OCI-LY1 (cell line): ENCODE results near the gene GRPR.

Experiments
- H2AFZ ChIP-seq: fragments of 200-600 bp; sonication (generic), shearing (Covaris generic); 2 replicates; pipeline ENCODE4 v1.6.0; 2014; ENCODE audit warnings: antibody characterized with exemption, mild to moderate bottlenecking, low read length
- H3F3A ChIP-seq: fragments of 200-600 bp; sonication (generic), shearing (Covaris generic); 2 replicates; pipeline ENCODE4 v1.6.0; 2014; ENCODE audit warnings: mild to moderate bottlenecking, antibody characterized with exemption, low read length, moderate library complexity; ENCODE audit not compliant: insufficient read depth
- H3K27ac ChIP-seq: fragments of 200-600 bp; sonication (generic); 2 replicates; pipeline ENCODE4 v1.5.1; 2014; ENCODE audit warnings: low read length, mixed run types, mild to moderate bottlenecking, low read depth; ENCODE audit not compliant: poor library complexity, severe bottlenecking
- H3K27me3 ChIP-seq: fragments of 200-600 bp; sonication (generic); 2 replicates; pipeline ENCODE4 v1.6.0; 2014; ENCODE audit warnings: antibody characterized with exemption, mild to moderate bottlenecking, low read length, moderate library complexity; ENCODE audit not compliant: insufficient read depth
- H3K36me3 ChIP-seq: fragments of 200-600 bp; sonication (generic); 2 replicates; pipeline ENCODE4 v1.6.1; 2014; ENCODE audit warnings: mild to moderate bottlenecking, antibody characterized with exemption, low read length, moderate library complexity, mixed read lengths; ENCODE audit not compliant: insufficient read depth
- H3K4me1 ChIP-seq: fragments of 200-600 bp; sonication (generic); 2 replicates; pipeline ENCODE4 v1.5.1; 2014; ENCODE audit warnings: mild to moderate bottlenecking, low read length, moderate library complexity; ENCODE audit not compliant: insufficient read depth, severe bottlenecking
- H3K4me2 ChIP-seq: fragments of 200-600 bp; sonication (generic), shearing (Covaris generic); 2 replicates; pipeline ENCODE4 v1.6.1; 2014; ENCODE audit warnings: low read length
- H3K4me3 ChIP-seq: fragments of 200-600 bp; sonication (generic); 2 replicates; pipeline ENCODE4 v1.5.1; 2014; ENCODE audit warnings: low read length, low read depth, mild to moderate bottlenecking, mixed read lengths; ENCODE audit not compliant: poor library complexity, severe bottlenecking
- H3K79me2 ChIP-seq: fragments of 200-600 bp; shearing (Covaris generic); 2 replicates; pipeline ENCODE4 v1.6.1; 2016; ENCODE audit warnings: mixed run types, low read length, mixed read lengths; ENCODE audit not compliant: insufficient read depth
- H3K9ac ChIP-seq: fragments of 200-600 bp; sonication (generic), shearing (Covaris generic); 2 replicates; pipeline ENCODE4 v1.6.1; 2014; ENCODE audit warnings: mild to moderate bottlenecking, low read length, mixed read lengths
- H3K9me2 ChIP-seq: fragments of 200-600 bp; sonication (generic), shearing (Covaris generic); 2 replicates; pipeline ENCODE4 v1.6.1; 2014; ENCODE audit warnings: low read depth, mild to moderate bottlenecking, low read length, mixed read lengths
- H3K9me3 ChIP-seq: fragments of 200-600 bp; shearing (Covaris generic); 2 replicates; pipeline ENCODE4 v1.6.1; 2014; ENCODE audit warnings: low read length, mixed read lengths
- H4K20me1 ChIP-seq: fragments of 200-600 bp; sonication (generic), shearing (Covaris generic); 2 replicates; pipeline ENCODE4 v1.6.0; 2016; ENCODE audit warnings: mild to moderate bottlenecking, low read length; ENCODE audit not compliant: insufficient read depth
- EZH2 ChIP-seq: fragments of 200-600 bp; sonication (generic), shearing (Covaris generic); IDR thresholded peaks from 2 replicates; pipeline ENCODE4 v1.8.0; 2017; ENCODE audit warnings: borderline replicate concordance, mixed run types, mild to moderate bottlenecking, antibody characterized with exemption, low read length, moderate library complexity, mixed read lengths
- TF ChIP-seq, protein P1 (sequence below): fragments of 200-600 bp; sonication (generic), shearing (Covaris generic); IDR thresholded peaks from 2 replicates; pipeline ENCODE4 v1.5.1; 2017; ENCODE audit warnings: mild to moderate bottlenecking, antibody characterized with exemption, low read length, moderate library complexity, mixed read lengths

Gene GRPR

DNA sequence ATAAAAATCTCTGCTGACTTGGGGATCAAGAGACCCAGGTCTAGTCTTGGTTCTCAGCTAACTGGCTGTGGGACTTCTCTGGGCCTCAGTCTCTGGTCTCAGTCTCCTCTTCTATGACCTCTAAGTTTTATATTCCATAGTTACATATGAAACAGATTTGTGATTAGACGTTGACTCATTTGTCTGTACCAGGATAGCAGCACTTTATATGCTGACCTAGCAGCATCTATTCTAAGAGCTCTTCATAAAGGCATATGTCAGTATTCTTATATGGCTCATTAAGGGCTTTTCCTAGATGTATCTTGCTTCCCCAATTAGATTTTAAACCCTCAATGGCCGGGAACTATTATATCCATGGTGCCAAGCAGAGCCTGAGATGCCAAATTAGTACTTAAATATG, 12.7 kb downstream of the GRPR start:
- H3K27ac ChIP-seq = no peak overlapping the region
- H4K20me1 ChIP-seq = no peaks in the 10 kb centered on the region
- no peak overlapping the region for H3K4me3 ChIP-seq
- no peaks in the 10 kb centered on the region for H3K27me3 ChIP-seq
- H3K4me1 ChIP-seq = no peaks in the 10 kb centered on the region
- no peaks in the 10 kb centered on the region for H3K9me2 ChIP-seq
- TF ChIP-seq, protein P1, sequence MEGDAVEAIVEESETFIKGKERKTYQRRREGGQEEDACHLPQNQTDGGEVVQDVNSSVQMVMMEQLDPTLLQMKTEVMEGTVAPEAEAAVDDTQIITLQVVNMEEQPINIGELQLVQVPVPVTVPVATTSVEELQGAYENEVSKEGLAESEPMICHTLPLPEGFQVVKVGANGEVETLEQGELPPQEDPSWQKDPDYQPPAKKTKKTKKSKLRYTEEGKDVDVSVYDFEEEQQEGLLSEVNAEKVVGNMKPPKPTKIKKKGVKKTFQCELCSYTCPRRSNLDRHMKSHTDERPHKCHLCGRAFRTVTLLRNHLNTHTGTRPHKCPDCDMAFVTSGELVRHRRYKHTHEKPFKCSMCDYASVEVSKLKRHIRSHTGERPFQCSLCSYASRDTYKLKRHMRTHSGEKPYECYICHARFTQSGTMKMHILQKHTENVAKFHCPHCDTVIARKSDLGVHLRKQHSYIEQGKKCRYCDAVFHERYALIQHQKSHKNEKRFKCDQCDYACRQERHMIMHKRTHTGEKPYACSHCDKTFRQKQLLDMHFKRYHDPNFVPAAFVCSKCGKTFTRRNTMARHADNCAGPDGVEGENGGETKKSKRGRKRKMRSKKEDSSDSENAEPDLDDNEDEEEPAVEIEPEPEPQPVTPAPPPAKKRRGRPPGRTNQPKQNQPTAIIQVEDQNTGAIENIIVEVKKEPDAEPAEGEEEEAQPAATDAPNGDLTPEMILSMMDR = no peak
- no peak for TF ChIP-seq EZH2
- no peak overlapping the region for H3K4me2 ChIP-seq
- H3K79me2 ChIP-seq = no peaks in the 10 kb centered on the region
- H3K9ac ChIP-seq = no peak overlapping the region
- no peaks in the 10 kb centered on the region for H3F3A ChIP-seq
- no peak overlapping the region for H2AFZ ChIP-seq
- no peaks in the 10 kb centered on the region for H3K36me3 ChIP-seq
- no peaks in the 10 kb centered on the region for H3K9me3 ChIP-seq

DNA sequence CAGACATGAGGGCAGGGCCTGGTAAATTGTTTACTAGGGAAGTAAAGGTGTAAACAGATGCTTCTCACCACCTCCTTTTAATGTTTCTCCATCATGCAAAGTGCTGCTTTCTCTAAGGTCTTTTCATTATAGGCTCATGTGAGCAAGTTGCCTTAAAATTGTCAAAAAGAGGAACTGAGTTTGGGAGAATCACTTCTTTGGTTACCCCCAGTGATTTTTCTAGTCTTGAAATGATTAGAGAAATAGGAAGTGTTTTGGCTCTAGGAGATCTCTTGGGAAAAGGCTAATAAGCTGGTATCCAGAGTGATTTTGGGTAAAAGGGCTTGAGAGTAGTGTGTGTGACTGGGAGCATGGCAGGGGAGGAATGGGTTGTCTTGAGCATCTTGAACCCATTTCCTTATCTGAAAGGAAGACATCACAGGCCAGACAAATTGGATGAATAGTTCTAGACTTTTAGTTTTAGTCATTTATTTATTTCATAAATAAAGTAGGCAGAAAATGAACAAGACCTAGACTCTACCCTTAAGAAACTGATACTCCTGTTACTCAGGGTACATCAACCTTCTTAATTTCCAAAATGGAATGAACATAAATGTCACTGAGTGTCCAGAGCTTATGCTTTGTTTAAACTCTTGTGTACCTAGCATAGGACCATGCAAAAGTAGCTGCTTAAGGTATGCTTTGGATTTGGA, 14.2 kb downstream of the GRPR start:
- Histone ChIP-seq H3K79me2 (no peaks in the 10 kb centered on the region), H3K36me3 (no peaks in the 10 kb centered on the region), H3K4me1 (no peaks in the 10 kb centered on the region), H3K9me2 (no peaks in the 10 kb centered on the region), H2AFZ (no peak overlapping the region), H3F3A (no peaks in the 10 kb centered on the region), H3K4me3 (no peak overlapping the region), H3K9ac (no peak overlapping the region), H3K27me3 (no peaks in the 10 kb centered on the region), H4K20me1 (no peaks in the 10 kb centered on the region), H3K4me2 (no peak overlapping the region), H3K27ac (no peak overlapping the region), H3K9me3 (no peaks in the 10 kb centered on the region)
- TF ChIP-seq, protein P1 = no peak
- TF ChIP-seq EZH2 = no peak

DNA sequence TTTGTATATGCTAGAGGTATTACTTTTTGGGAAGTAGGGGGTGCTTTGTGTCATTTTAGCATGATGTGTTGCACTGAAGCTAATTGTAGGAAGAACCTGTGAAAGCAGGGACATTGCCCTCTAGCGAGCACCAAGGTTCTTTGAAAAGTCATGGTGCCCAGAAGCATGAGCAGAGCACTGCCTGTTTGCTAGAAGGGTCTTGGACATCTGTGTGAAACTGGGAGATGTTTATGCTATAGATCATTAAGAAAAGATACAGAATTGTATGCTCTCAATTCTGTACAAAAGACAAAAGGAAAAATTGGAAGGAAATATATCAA, 14.7 kb downstream of the GRPR start:
- Histone ChIP-seq H3K27me3 (no peaks in the 10 kb centered on the region), H3K27ac (no peak overlapping the region), H2AFZ (no peak overlapping the region), H3K4me2 (no peak overlapping the region), H3F3A (no peaks in the 10 kb centered on the region), H4K20me1 (no peaks in the 10 kb centered on the region), H3K9ac (no peak overlapping the region), H3K4me1 (no peaks in the 10 kb centered on the region), H3K9me3 (no peaks in the 10 kb centered on the region), H3K79me2 (no peaks in the 10 kb centered on the region), H3K9me2 (no peaks in the 10 kb centered on the region), H3K36me3 (no peaks in the 10 kb centered on the region), H3K4me3 (no peak overlapping the region)
- no peak for TF ChIP-seq EZH2
- TF ChIP-seq, protein P1 = peak; percentile 33; the same call in 1 of the 2 replicates
